Skeletal muscle satellite cell (primary cell): ENCODE data around the gene HDAC8. TPM values are rescaled to one million over a fixed set of nuclear protein-coding genes. Genes with fewer than 3 reads are reported as not detected.

ENCODE experiments used
- H3K27me3 ChIP-seq: 2 replicates; pipeline ENCODE4 v1.7.0; 2013; ENCODE audit warnings: low read length; ENCODE audit not compliant: control insufficient read depth, insufficient read depth
- H3K36me3 ChIP-seq: 2 replicates; pipeline ENCODE4 v1.7.0; 2013; ENCODE audit warnings: mild to moderate bottlenecking, control low read depth, low read length; ENCODE audit not compliant: insufficient read depth
- H3K4me1 ChIP-seq: 2 replicates; pipeline ENCODE4 v1.7.0; 2013; ENCODE audit warnings: low read length; ENCODE audit not compliant: control insufficient read depth, insufficient read depth
- H3K4me2 ChIP-seq: 2 replicates; pipeline ENCODE4 v1.7.0; 2013; ENCODE audit warnings: mild to moderate bottlenecking, low read length
- H3K4me3 ChIP-seq: 2 replicates; pipeline ENCODE4 v1.7.0; 2013; ENCODE audit warnings: low read length
- H3K9ac ChIP-seq: 2 replicates; pipeline ENCODE4 v1.7.0; 2013; ENCODE audit warnings: mild to moderate bottlenecking, low read depth, low read length, moderate library complexity
- H3K9me3 ChIP-seq: replicated peaks from 2 replicates; pipeline ENCODE4 v1.7.0; 2013; ENCODE audit warnings: mild to moderate bottlenecking, control low read depth, low read length
- small RNA-seq: library from RNA; depleted of rRNA; stranded (forward); fragments of <200 nt; gene quantifications from one replicate; pipeline ENCODE3, GENCODE V24; 2012

HDAC8 gene

DNA sequence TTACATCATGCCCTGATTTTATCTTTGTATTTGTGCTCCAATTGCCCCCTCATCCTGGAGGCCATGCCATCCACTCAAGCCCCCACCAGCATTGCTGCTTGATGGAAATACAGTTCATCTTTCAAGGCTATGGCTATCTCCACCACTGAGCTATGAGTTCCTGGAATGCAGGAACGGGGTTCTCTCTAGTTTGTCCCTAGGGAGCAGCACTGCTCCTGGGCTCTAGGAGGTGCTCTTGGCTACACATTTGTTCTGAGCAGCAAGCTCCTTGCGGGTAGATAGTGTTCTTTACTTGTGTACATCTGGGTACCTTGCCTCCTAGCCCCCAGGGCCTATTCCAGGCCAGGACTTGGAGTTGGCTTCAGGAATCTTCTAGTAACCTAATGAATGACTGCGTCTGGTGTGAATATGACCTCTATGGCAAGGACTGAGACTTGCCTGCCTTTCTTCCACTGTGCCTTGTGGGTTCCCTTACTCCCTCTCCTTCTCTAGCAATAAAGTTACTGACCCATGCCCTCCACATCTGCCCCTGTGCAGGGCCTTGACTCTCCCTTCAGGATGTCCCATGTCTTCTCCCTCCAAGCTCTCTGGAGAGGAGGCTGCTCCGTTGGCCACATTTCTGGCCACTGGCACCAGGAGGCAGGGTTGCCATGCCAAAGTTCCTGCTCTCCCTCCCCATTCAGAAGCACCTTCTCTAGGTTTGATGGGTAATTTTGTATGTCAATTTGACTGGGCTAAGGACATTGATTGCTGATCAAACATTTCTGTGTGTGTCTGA, 274.5 kb downstream of the HDAC8 start:
- no peak overlapping the region for H3K4me2 ChIP-seq
- no peaks in the 10 kb centered on the region for H3K4me1 ChIP-seq
- H3K4me3 ChIP-seq, result no peak overlapping the region
- no peaks in the 10 kb centered on the region for H3K36me3 ChIP-seq
- H3K9ac ChIP-seq, result no peak overlapping the region
- H3K27me3 ChIP-seq, result peaks cover 81% of the 10 kb centered on the region
- no peaks in the 10 kb centered on the region for H3K9me3 ChIP-seq

DNA sequence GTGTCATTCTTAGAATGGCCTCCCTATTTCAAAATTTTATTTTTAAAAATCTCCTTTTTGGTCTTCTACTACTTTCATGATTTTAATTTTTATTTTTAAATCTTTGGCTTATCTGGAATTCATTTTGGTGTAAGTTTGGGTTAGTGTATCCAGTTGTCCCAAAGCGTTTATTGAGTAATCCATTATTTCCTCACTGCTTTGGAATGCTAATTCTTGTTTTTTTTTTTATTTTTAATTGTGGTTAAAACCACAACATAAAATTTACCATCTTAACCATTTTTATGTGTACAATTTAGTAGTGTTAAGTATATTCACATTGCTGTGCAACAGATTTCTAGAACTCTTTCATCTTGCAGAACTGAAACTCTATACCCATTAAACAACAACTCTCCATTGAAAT, 275.7 kb downstream of the HDAC8 start:
- Histone ChIP-seq H3K4me1 (no peaks in the 10 kb centered on the region), H3K27me3 (peaks cover 77% of the 10 kb centered on the region), H3K9me3 (no peaks in the 10 kb centered on the region), H3K36me3 (no peaks in the 10 kb centered on the region), H3K9ac (no peak overlapping the region), H3K4me3 (no peak overlapping the region), H3K4me2 (no peak overlapping the region)

DNA sequence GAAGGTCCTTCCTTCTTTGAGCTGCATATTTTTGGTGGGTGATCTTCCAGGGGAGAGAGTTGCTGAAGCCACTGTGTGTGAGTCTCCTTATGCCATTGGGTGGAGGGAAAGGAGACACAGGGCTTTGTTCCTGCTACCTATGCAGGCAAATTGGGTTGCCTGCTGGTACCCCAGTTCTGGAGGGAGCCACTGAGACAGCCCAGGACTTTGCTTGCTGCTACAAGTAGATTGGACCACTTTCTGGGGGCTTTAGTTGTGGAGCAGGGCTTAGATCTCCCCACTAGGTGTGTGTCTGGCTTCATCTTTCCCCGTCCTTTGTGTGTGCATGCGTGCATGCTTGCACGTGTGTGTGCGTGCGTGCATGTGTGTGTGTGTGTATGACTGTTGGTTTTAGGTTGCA, 276.9 kb downstream of the HDAC8 start:
- no peaks in the 10 kb centered on the region for H3K36me3 ChIP-seq
- no peak overlapping the region for H3K9ac ChIP-seq
- no peaks in the 10 kb centered on the region for H3K9me3 ChIP-seq
- no peak overlapping the region for H3K4me3 ChIP-seq
- no peak overlapping the region for H3K4me2 ChIP-seq
- no peaks in the 10 kb centered on the region for H3K4me1 ChIP-seq
- peaks cover 64% of the 10 kb centered on the region for H3K27me3 ChIP-seq

DNA sequence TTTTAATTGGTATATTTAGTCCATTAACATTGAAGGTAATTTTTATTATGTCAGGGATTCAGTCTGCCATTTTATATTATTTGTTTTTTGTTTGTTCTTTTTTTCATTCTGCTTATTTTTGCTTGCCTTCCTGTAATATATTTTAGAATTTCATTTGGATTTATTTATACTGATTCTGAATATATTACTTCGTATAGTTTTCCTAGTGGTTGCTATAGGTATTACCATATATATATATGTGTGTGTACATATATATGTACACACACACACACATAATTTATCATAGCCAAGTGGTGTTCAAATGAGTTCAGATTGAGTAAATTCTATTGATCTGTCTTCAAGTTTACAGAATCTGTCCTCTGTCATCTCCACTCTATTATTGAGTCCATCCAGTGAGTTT, 278.1 kb downstream of the HDAC8 start:
- no peaks in the 10 kb centered on the region for H3K4me1 ChIP-seq
- H3K9ac ChIP-seq, result no peak overlapping the region
- H3K4me3 ChIP-seq, result no peak overlapping the region
- H3K36me3 ChIP-seq, result no peaks in the 10 kb centered on the region
- no peaks in the 10 kb centered on the region for H3K9me3 ChIP-seq
- no peak overlapping the region for H3K4me2 ChIP-seq
- peaks cover 60% of the 10 kb centered on the region for H3K27me3 ChIP-seq

DNA sequence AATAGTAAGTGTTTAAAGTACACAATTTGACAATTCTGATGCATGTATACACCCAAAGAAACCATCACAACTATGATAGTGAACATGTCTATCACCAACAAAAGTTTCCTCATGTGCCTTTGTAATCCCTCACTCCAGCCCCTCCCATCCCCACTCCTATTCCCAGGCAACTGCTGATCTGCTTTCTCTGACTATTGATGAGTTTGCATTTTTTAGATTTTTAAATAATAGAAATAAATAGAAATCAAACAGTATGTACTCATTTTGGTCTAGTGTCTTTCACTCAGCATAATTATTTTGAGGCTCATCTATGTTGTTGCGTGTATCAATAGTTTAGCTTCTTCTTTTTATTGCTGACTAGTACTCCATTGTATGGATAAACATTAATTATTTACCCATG, 290.3 kb downstream of the HDAC8 start:
- Histone ChIP-seq H3K4me2 (no peak overlapping the region), H3K36me3 (no peaks in the 10 kb centered on the region)

DNA sequence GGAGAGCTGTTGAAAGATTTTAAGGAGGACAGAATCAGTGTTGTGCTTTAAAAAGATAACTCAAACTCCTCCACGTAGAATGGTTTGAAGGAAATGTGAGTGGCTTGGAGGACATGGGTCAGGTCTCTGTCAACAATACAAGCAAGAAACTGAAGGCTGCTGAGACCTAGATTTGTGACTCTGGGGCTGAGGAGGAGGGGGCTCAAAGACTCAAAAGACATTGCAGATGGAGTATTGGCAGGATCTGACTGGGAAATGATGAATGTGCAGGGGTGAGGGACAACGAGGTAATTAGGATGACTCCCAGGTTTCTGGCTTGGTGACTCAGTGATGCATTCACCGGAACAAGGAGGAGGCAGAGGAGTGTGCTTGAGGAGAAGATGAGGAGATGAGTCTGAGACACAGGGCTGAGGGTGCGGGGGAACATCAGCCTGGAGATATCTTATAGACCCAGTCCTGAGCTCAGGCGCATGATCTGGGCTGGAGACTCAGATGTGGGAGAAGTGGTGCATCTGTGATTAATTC, 292.3 kb downstream of the HDAC8 start:
- H3K4me3 ChIP-seq, result no peak overlapping the region
- no peaks in the 10 kb centered on the region for H3K9me3 ChIP-seq
- peaks cover 18% of the 10 kb centered on the region for H3K27me3 ChIP-seq
- H3K36me3 ChIP-seq, result peaks cover 14% of the 10 kb centered on the region
- no peak overlapping the region for H3K9ac ChIP-seq
- H3K4me1 ChIP-seq, result peaks cover 4% of the 10 kb centered on the region
- H3K4me2 ChIP-seq, result no peak overlapping the region

More for the DNA sequence above, 290.3 kb downstream of the HDAC8 start:
- Histone ChIP-seq H3K9me3 (no peaks in the 10 kb centered on the region), H3K4me3 (no peak overlapping the region), H3K27me3 (peaks cover 24% of the 10 kb centered on the region), H3K9ac (no peak overlapping the region), H3K4me1 (no peaks in the 10 kb centered on the region)

Small RNA genes within 50 kb of the gene (small RNA-seq; reads per million reads assigned to genes)
- gene RF00019 (not detected), gene RNU2-68P (31.8 reads per million, percentile 95 among the genes with 10 or more reads in this experiment)
